ENCODE measurements around the gene COL20A1. TPM values are rescaled to one million over a fixed set of nuclear protein-coding genes. Genes with fewer than 3 reads are reported as not detected.

COL20A1 gene
- total RNA-seq, 4 donors from 2014 or later: not detected

GRCh38 chr20:63375438-63375837, 82.5 kb downstream of the COL20A1 start:
- no peak for TF ChIP-seq POLR2A (IDR thresholded peaks at IDR 0.05)
- TF ChIP-seq CTCF (IDR thresholded peaks at IDR 0.05): no peak
- no peak for DNase-seq (ENCODE audit: low spot score in 2 of 2)
- no peak overlapping the region for H3K4me3 ChIP-seq (ENCODE audit: low read depth, poor library complexity, severe bottlenecking)
- 76 to 82% methylated on average over 3 of the region's 3 CpGs for WGBS, 2 donors
- intact Hi-C loops (cut with DNase I; ENCODE audit: low total_unique reads): no loop called here

- WGBS, 2 donors: 29 to 34% methylated on average over 20 to 24 of the region's 31 CpGs
- no peak overlapping the region for H3K4me3 ChIP-seq (ENCODE audit: low read depth, poor library complexity, severe bottlenecking)
- intact Hi-C loops (cut with DNase I; ENCODE audit: low total_unique reads): no loop called here
- no peak for DNase-seq (ENCODE audit: low spot score in 2 of 2)
- TF ChIP-seq CTCF (IDR thresholded peaks at IDR 0.05) (no peak), POLR2A (IDR thresholded peaks at IDR 0.05) (no peak)
Measured at GRCh38 chr20:63376283-63377250, 83.6 kb downstream of the COL20A1 start.

- no peak overlapping the region for H3K4me3 ChIP-seq (ENCODE audit: low read depth, poor library complexity, severe bottlenecking)
- DNase-seq (ENCODE audit: low spot score in 2 of 2): no peak
- intact Hi-C loops (cut with DNase I; ENCODE audit: low total_unique reads): no loop called here
- WGBS, 2 donors: 10 to 13% methylated on average over 23 to 32 of the region's 32 CpGs
- TF ChIP-seq CTCF (IDR thresholded peaks at IDR 0.05) (no peak), POLR2A (IDR thresholded peaks at IDR 0.05) (no peak)
Measured at GRCh38 chr20:63377256-63377941, 84.4 kb downstream of the COL20A1 start.

GRCh38 chr20:63377951-63378381, 85.0 kb downstream of the COL20A1 start:
- WGBS, 2 donors: 22 to 30% methylated on average over 15 of the region's 15 CpGs
- no peak overlapping the region for H3K4me3 ChIP-seq (ENCODE audit: low read depth, poor library complexity, severe bottlenecking)
- no peak for DNase-seq (ENCODE audit: low spot score in 2 of 2)
- intact Hi-C loops (cut with DNase I; ENCODE audit: low total_unique reads): no loop called here
- no peak for TF ChIP-seq CTCF (IDR thresholded peaks at IDR 0.05)
- no peak for TF ChIP-seq POLR2A (IDR thresholded peaks at IDR 0.05)

GRCh38 chr20:63378626-63379025, 85.6 kb downstream of the COL20A1 start:
- intact Hi-C loops (cut with DNase I; ENCODE audit: low total_unique reads): no loop called here
- no peak for TF ChIP-seq CTCF (IDR thresholded peaks at IDR 0.05)
- TF ChIP-seq POLR2A (IDR thresholded peaks at IDR 0.05): no peak
- DNase-seq (ENCODE audit: low spot score in 2 of 2): no peak
- no peak overlapping the region for H3K4me3 ChIP-seq (ENCODE audit: low read depth, poor library complexity, severe bottlenecking)
- WGBS, 2 donors: 56 to 60% methylated on average over 12 of the region's 12 CpGs
